NOMO-1 treated with DMSO at 0.1 percent for 48 hours (cell line): ENCODE data around the gene DNAI2.
"Not testable (repeated sequence)": the region's sequence is repeated elsewhere in the genome, so short reads cannot be mapped to it uniquely, and the experiment has no call there.

Experiments
- DNase-seq: peaks from one replicate; lab custom pipeline; 2025; ENCODE audit not compliant: unreplicated experiment; lab: John Stamatoyannopoulos, UW

Gene DNAI2

DNA sequence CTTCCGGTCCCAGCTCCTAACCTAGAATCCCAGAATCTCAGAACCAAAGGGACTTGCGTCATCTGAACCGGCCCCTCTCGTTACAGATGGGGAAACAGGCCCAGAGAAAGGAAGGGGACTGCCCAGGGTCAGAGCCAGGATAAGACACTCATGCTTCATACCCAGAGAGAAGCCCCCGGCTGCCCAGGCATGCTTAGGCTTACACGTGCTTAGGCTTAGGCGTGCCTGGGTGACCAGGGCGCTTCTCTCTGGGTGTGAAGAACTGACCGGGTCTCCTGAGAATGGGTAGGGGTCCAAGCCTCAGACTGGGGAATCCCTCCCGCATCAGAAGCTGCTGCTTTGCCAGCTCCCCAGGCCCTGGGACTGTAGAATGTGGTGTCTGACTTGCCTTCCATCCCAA, 29.9 kb upstream of the DNAI2 start:
- no peak for DNase-seq

GRCh38 chr17:74244548-74244947, 29.5 kb upstream of the DNAI2 start:
- DNase-seq: no peak

DNA sequence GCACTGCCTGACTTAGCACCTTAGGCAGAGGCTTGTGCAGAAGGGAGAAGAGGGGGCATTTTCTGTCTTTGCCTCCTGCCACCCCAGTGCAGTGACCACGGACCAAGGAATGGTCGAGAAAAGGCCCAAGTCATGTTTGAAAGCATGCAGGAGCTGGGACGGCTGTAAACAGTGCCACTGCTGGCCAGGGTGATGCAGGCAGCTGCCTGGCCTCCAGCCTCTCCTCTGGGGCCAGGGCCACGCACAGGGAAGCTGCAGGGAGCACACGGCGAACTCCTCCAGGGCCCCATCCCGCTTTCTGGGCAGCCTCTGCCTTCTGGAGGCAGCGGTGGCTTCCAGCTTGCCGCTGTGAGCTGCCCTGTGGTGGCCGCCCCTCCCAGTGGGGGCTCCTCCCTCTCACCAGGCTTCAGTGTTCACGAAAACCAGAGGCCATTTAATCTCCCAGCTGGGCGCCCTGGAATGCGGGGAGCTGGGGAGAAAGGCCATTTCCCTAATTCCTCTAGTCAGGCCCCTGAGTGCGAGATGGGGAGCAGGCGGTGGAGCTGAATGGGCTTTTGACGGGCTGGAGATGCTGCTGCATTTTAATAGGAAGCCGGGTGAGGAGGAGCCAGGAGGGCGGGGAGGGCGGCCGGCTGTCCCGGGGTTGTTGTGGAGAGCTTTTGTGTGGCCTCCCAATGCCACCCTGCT, 28.7 kb upstream of the DNAI2 start:
- DNase-seq: no peak

GRCh38 chr17:74245871-74246270, 28.2 kb upstream of the DNAI2 start:
- DNase-seq: no peak

DNA sequence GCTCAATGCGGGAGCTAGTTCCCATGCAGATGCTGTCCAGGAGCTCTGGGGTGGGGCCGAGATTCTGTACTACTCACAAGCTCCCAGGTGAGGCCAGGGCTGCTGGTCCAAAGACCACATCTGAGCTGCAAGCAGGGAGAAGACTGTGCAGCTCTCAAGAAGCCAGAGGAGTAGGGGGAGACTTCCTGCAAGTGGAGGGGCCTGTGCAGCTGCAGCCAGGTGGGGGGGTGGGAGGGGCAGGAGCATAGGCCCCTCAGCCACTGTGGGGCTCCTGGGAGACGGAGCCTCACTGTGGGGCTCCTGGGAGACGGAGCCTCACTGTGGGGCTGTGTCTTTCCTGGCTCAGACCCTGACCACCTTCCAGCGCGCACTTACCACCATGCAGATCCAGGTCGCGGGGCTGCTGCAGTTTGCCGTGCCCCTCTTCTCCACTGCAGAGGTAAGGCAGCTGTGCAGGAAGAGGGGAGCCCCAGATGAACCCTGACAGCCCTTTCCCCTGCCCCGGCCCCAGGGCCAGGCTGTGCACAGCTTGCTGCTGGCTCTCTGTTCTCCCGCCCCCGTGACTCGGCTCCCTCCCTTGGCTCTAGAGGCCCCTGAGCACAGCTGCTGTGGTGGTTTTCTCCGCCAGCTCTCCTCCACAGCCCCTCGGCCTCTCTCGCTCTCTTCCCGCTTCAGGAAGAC, 24.3 kb upstream of the DNAI2 start:
- no peak for DNase-seq

- DNase-seq: no peak
Observed at GRCh38 chr17:74250324-74250995, 23.6 kb upstream of the DNAI2 start.

GRCh38 chr17:74251051-74251450, 23.0 kb upstream of the DNAI2 start:
- DNase-seq: no peak

GRCh38 chr17:74251569-74251968, 22.5 kb upstream of the DNAI2 start:
- no peak for DNase-seq

DNA sequence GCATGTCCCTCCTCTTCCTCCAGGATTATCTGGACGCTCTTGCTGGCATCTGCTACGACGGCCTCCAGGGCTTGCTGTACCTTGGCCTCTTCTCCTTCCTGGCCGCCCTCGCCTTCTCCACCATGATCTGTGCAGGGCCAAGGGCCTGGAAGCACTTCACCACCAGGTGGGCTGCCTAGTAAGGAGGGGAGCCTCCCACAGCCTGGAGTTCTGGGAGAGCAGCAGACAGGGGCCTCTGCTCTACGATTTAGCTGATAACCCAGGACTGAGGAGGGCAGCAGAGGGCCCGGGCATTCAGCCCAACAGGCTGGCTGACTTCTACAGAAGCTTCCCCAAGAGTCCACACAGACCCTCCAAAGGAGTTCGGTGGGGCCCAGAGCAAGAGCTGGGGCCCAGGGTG, 21.8 kb upstream of the DNAI2 start:
- DNase-seq: no peak

GRCh38 chr17:74253036-74253435, 21.0 kb upstream of the DNAI2 start:
- no peak for DNase-seq

GRCh38 chr17:74257311-74257710, 16.7 kb upstream of the DNAI2 start:
- no peak for DNase-seq

DNA sequence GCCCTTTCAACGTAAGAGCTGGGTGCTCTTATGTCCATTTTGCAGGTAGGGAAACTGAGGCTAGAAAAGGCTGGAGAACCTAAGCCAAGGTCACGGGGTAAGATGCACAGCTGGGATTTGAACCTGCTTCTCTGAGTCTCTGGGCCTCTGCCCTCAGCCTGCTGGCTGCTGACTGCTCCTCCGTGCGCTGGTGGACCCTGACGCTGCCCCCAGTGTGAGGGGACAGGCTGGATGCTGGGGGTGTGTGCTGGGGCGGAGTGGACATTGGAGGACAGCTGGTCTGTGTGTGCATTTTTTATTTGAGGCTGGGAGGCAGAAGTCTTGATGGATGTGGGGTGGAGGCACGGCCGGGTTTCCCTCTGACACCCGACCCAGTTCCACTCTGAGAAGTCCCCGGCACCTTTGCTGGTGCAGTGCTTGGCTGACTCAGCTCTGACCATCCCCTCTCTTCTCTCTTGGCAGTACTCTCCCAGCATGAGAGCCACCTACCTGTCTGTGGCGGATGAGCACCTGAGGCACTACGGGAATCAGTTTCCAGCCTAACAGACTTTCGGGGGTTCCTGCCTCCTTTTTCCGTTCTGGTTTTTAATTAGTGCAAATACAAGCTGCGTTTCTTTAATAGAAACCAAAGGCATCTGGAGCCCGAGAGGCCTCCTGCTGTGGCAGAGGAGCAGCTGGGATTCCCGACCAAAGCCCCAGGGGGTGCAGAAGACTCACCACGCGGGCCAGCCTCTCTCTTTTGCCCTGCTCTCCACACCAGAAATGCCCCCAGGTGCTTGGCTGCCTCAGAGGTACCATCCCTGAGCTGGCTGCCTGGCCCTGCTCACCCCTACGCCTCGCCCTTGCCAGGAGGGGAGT, 14.1 kb upstream of the DNAI2 start:
- no peak for DNase-seq

DNA sequence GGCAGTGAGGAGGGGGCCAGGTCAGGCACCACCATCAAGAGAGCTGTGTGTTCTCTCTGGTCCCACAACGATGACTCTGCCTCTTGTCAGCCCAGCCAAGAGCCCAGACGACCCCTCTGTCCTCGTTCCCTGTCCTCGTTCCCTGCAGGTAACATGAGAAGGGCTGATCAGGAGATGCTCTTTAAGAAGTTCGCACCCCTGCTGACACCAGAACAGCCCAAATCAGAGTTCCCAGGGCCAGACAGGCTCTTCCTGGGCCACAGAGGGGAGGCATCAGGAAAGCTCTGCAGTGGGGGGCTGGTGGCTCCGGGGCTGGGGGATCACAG, 13.5 kb upstream of the DNAI2 start:
- no peak for DNase-seq

- no peak for DNase-seq
Observed at GRCh38 chr17:74262601-74263000, 11.4 kb upstream of the DNAI2 start.

DNA sequence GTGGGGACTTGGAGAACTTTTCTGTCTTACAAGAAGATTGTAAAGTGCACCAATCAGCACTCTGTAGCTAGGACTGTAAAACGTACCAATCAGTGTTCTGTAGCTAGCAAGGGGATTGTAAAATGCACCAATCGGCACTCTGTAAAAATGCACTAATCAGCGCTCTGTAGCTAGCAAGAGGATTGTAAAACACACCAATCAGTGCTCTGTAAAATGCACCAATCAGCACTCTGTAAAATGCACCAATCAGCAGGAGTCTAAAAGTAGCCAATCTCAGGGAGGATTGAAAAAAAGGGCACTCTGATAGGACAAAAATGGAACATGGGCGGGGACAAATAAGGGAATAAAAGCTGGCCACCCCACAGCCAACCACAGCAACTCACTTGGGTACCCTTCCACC, 7.0 kb upstream of the DNAI2 start:
- not testable (repeated sequence) for DNase-seq

DNA sequence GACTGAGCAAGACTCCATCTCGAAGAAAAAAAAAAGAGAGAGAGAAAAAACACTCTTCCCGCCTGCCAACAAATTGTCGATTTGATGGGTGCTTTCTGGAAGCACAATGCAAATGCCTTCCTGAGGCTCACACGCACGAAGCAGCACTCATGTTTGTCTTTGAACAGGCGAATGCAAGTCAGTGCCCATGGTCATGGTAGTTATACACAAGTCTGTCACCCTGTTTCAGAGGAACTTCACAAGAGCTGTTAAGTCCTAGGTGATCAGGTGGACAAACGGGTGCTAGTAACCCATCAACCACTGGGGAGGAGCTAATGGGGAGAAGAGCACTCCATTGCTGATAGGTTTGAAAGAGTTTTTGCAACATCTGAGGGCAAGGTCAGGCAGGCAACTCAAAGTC, 6.5 kb upstream of the DNAI2 start:
- no peak for DNase-seq

GRCh38 chr17:74267987-74268499, 6.0 kb upstream of the DNAI2 start:
- no peak for DNase-seq

- DNase-seq: no peak
Observed at GRCh38 chr17:74268558-74268957, 5.5 kb upstream of the DNAI2 start.

DNA sequence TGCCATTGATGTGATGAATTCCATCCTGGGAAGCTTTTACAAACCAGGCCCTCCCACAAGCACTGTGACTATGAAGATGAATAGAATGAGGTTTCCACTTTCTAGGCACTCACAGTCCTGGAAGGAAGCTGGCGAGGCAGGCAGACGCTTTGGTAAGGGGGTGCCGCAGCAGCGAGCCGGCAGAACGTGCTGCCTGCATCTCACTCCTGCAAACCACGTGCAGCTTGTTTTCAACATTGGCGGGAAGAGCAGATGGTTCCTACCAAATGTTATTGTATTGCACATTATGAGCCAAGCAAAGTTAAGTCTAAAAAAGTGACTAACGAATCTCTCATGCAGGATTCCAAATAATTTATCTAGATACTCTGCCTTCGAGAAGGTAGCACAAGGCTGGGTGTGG, 3.7 kb upstream of the DNAI2 start:
- no peak for DNase-seq

GRCh38 chr17:74271281-74271680, 2.8 kb upstream of the DNAI2 start:
- DNase-seq: no peak

DNA sequence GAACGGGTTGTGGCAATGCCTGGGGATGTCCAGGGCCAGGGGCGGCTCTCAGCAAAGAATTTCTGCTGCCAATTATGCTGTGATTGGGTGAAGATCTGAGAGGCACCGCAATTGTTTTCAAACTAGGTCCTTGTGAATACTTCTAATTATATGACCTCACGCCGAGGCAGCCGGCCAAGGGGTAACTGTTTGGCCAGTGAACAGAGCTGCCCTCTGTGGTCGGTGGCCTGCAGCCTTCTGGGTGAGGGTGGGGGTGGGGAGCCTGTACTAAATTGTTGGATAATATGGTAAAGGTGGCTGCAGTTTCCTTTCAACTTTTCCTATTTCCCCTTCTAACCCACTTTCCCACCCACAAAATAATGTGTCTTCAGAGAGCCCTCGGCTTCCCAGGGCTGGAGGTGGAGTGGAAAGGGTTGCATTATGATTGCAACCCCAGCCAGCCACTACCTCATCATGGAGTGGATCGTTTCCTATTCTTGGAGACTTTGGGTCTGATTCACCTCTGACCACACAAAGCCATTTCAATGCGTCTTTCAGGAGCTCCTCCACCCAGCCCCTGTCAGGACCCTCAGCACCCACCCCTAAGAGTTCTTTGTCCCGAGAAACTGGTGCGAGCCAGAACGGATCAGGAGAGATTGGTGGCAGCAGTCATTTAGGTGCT, 2.0 kb upstream of the DNAI2 start:
- DNase-seq: no peak
